Measurements from ENCODE around the gene SMO. TPM values are rescaled to one million over a fixed set of nuclear protein-coding genes. Genes with fewer than 3 reads are reported as not detected.

SMO gene
- total RNA-seq (2022; extraction: Qiagen RNA extraction): 11.4 to 14.9 TPM (median 14.3 TPM) in 5 replicates

GRCh38 chr7:129188372-129188891 is at the start of gene SMO:
Gene SMO (plus strand): TSS chr7:129188633. CDS start chr7:129189152, 519 bp downstream.

GRCh38 chr7:129144095-129144833 is 44.2 kb upstream of the SMO start, which contains the start of gene TSPAN33:
Gene TSPAN33 (plus strand): TSS chr7:129144707. CDS start chr7:129144981, 274 bp downstream.

GRCh38 chr7:129224251-129225205 is 36.1 kb downstream of the SMO start, which contains the start of gene AHCYL2:
Gene AHCYL2 (plus strand): TSS chr7:129225030.

Other genes starting within 250 kb of the SMO start
- 39.8 to 52.5 TPM (median 41.2 TPM) in 5 replicates for gene TNPO3, start 133.5 kb upstream of the SMO start, total RNA-seq (2022; extraction: Qiagen RNA extraction)
- 5.5 to 6.4 TPM (median 5.7 TPM) in 5 replicates for gene TSPAN33, start 43.9 kb upstream of the SMO start, total RNA-seq (2022; extraction: Qiagen RNA extraction)
- gene AHCYL2, start 36.4 kb downstream of the SMO start, total RNA-seq (2022; extraction: Qiagen RNA extraction): 4.9 to 6.6 TPM (median 5.7 TPM) in 5 replicates
- 4.9 to 7.1 TPM (median 6.1 TPM) in 5 replicates for gene STRIP2, start 245.8 kb downstream of the SMO start, total RNA-seq (2022; extraction: Qiagen RNA extraction)